NCI-H524 treated with DMSO at 0.1 percent for 48 hours (cell line): ENCODE measurements around the gene STAT5B.
"Not testable (repeated sequence)": the region's sequence is repeated elsewhere in the genome, so short reads cannot be mapped to it uniquely, and the experiment has no call there.

Experiments
- DNase-seq: peaks from one replicate; lab custom pipeline; 2025; lab: John Stamatoyannopoulos, UW

Gene STAT5B

DNA sequence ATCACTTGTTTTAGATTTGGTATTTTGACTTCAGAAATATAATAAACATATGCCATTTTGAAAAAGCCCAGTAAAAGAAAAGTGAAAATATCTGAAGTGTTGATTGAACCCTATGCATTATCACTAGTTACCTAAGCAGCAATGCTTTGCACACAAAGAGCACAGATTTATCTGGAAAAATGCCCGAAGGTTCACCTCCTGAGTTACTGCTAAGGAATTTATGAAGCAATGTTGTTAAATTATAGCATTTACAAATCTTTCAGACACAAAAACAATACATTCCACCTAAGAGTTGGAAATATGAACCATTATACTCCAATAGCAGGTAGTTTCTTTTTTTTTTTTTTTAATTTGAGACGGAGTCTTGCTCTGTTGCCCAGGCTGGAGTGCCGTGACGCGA lies 43.0 kb downstream of the STAT5B start:
- no peak for DNase-seq

DNA sequence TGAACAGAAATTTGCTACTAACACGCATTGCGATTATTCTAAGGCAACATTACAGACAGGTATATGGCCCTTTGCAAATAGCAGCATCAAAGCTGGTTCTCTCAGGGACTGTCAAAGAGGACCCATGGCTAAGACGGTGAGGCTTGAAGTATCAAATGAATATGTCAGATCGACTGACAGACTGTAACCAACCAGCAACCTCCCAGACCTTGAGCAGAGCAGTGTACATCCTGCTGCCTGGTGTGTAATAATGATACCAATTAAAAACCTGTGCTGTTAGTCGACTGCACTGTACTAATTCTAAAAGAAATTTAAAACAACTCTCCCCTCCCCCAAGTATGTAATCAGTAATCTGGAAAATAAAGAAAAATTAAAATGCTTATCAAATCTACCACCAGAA lies 46.0 kb downstream of the STAT5B start:
- DNase-seq = no peak

DNA sequence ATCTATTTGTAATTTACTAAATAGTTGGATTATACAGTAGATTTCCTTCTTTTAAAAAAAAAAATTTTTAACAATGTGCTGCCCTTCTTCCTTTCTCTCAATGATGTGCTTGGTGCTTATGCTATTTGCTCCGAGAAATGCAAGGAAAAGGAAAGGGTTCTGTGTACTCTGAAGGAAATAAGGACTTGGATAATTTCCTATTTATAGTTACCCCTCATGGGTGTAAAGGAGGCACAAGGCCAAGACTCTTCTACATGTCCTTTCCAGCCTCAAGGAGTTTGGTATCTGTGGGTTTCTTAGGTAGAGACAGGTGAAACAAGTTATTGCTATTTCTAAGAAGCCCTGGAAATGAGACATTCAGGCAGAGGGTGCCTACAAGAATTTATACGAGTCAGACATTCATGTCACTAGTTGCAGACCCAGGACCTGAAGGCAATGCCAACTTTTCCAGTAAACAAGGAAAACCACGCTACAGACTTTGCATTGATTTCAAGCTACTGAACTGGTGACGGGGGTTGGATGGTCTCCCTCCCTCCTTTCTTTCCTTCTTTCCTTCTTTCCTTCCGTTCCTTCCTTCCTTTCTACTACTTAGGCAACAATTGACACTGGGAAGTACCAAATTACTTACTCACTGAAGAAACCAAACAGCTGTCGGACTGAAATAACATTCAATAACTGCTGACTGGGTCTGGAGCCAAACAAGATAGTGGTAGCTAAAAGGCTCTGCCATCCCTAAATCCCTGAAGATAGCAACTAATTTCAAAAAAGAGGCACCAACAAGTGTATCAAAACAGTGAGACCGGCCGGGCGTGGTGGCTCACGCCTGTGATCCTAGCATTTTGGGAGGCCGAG lies 48.1 kb downstream of the STAT5B start:
- DNase-seq = no peak

DNA sequence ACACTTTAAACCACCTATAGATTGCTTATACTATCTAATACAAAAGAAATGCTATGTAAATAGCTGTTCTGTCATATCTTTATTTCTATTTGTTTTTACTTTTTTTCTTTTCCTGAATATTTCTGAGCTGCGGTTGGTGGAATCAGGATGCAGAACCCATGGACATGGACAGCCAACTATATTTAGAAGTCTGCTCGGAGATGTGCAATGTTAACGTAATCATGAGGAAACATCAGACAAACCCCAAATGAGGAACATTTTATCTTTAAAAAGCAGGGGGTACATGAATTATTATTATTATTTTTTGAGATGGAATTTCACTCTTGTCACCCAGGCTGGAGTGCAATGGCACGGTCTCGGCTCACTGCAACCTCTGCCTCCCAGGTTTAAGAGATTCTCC lies 50.5 kb downstream of the STAT5B start:
- no peak for DNase-seq

DNA sequence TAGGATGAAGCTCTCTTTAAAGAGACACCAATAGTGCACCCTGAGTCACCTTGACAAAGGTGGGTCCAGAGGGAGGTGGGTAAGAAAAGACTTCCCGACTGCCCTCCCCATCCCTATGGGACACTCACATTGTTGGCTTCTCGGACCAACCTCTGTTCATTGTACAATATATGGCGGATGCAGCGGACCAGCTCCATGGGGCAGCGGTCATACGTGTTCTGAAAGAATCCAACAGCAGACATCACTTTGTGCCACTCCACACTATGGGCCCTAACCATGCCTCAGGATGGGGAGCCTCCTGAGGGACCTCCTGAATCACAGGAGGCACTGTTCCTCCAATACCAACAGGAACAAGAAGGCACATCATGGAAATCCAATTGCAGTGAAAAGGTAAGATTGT lies 51.5 kb downstream of the STAT5B start:
- DNase-seq = no peak

DNA sequence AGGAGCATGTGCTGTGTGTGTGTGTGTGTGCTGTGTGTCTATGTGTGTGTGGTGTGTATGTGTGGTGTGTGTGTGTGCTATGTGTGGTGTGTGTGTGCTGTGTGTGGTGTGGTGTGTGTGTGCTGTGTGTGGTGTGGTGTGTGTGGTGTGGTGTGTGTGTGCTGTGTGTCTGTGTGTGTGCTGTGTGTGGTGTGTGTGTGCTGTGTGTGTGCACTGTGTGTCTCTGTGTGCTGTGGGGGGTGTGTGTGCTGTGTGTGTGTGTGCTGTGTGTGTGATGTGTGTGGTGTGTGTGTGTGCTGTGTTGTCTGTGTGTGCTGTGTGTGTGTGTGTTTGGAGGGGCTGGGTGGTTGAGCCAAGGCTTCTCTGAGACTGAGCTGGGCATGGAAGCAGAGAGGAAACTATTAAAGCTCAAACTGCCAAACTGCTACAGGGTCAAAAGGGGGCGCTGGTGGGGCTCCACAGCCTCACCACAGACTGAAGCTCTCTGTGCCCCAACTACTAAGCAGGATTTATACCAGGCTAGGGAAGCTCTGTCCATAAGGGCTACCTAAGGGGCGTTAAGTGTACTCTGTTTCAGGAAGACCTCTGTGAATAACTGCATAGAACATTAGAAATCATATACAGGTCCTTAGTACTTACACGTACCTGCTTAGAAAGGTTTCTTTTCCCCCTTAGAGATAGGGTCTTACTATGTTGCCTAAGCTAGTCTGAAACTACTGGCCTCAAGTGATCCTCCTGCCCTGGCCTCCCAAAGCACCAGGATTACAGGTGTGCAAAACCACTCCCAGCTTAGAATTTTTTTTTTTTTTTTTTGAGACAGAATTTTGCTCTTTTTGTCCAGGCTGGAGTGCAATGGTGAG lies 54.1 kb downstream of the STAT5B start:
- DNase-seq = peak; percentile 39

DNA sequence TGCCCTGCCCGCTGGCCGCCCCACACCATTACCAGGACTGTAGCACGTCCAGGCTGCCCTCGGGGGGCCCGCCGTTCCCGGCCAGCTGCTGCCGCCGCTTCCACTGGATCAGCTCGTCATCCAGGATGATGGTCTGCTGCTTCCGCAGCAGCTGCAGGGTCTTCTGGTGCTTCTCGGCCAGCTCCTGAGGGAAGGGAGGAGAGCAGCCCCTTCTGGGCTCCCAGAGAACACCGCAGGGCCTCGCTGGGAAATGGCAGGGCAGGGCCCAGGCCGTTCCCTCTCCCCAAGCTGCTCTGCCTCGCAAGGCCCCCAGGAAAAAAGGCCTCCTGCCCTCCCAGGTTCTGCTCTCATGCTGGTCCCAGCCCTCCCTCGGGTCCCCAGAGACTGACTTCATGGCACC lies 56.9 kb downstream of the STAT5B start:
- not testable (repeated sequence) for DNase-seq

DNA sequence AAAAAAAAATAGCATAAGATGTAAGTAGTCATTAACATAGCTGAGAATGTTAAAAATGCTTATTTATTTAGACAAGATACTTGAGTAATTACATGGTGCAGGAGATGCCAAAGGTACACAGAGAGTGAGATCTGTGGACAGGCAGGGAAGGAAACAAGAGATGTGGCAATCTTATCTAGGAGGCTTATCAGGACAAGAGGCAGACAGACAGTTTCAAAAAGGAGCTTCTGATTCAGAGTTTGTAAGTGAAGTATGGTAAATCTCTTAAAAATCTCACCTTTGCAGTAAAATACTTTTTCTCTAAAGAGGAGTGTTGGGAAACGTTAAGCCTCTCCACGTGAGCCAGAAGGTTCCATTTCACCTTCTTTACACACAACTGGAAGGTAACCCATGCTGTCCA lies 62.0 kb downstream of the STAT5B start:
- DNase-seq = no peak

DNA sequence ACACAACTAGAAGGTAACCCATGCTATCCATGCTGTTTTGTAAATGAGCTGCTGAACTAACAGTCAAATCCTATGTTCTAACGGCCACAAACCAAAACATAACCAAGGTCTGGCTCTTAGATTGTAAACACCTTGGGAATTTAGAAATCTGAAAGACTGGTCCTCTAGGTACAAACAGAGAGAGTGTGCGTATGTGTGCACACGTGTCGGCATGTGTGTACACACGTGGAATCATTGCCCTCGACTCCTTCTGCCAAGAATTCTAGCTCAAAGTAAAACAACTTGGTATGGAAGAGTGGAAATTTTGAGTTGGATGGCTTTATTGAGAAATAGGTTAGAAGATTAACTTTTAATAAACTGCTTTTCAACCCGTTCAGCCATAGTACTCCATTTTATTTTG lies 63.8 kb downstream of the STAT5B start:
- no peak for DNase-seq

DNA sequence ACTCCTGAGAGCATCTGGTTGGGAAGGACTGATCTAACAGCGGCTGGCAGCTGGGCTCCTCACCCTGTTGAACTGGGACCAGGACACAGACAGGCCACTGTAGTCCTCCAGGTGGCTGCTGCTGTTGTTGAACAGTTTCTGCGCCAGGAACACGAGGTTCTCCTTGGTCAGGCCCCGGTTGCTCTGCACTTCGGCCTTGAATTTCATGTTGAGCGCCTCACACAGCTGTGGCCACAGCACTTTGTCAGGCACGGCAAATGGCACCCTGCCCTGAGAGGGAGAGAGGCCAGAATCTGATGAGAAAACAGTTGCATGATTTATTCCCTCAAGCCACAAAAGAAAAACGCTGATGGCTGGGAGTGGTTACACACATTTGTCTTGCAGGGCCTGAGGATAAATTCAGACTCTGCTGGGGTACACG lies 64.3 kb downstream of the STAT5B start:
- DNase-seq = not testable (repeated sequence)

DNA sequence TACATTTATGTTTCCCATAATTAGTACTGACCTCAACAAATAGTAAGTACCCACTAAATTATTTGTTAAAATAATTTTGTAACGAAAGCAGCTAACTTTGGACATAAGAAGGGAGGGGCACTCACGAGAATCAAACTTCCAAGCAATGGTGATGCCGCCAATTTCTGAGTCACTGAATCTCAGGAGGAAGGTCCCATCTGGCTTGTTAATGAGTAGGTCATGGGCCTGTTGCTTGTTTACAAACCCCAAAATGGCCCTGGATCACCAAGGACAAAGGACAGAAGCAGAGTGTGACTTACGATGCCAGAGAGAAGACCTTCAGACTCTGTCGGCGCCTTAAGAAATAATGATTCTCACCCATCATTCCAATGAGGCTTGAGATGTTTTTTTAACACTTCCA lies 66.1 kb downstream of the STAT5B start:
- DNase-seq = no peak

DNA sequence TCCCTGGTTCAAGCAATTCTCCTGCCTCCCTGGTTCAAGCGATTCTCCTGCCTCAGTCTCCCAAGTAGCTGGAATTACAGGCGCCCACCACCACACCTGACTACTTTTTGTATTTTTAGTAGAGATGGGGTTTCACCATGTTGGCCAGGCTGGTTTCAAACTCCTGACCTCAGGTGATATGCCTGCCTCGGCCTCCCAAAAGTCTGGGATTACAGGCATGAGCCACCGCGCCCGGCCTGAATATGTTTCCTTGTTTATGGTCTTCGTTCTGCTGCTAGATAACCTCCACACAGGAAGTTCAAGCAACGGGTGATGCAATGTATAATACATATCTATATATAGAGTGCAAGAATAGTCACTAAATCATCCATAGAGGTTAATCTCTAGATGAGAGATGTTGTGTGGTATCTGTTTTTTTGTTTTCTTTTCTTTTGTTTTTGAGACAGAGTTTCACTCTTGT lies 70.0 kb downstream of the STAT5B start:
- DNase-seq = not testable (repeated sequence)

DNA sequence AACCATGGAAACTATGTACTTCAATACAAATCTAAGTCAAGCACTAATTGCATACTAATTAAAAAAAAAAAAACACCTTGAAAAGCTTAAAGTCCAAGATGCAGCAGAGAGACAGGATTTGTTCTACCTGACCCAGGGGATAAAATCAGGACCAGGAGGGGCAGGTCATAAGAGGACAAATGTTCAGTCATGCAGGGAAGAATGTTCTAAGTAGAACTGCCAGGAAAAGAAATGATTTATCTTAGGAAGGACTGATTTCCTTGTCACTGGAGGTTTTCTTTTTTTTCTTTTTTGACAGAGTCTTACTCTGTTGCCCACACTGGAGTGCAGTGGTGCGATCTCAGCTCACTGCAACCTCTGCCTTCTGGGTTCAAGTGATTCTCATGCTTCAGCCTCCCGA lies 72.8 kb downstream of the STAT5B start:
- DNase-seq = no peak

DNA sequence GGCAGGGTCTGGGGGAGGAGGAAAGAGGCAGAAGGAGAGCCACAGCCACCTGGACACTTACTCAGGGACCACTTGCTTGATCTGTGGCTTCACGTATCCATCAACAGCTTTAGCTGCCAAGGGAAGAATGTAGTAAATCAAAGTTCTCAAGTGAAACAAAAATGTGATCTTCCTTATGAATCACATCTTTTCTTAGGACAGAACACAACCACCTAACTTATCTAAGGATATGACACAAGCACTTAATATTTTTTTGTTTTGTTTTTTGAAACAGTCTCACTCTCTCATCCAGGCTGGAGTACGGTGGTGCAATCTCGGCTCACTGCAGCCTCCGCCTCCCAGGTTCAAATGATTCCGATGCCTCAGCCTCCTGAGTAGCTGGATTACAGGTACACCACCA lies 73.5 kb downstream of the STAT5B start:
- DNase-seq = no peak

DNA sequence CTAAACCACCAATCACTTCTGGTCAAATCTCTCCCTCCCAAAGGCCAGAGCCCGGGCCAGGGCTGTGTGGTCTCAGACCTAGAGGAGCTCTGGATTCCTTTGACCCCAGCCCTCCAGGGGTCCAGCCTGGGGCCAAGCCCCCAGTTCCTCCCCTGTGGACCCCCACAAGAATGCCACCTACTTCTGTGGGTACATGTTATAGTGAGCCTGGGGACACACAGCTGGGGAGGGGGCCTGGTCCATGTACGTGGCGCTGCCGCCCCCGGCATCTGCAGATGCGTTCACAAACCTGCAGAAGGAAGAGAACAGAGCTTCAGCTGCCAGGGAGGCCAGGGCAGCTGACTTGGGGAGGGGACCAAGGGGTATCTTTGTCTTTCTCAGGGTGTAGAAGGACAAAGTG lies 74.0 kb downstream of the STAT5B start:
- DNase-seq = no peak

DNA sequence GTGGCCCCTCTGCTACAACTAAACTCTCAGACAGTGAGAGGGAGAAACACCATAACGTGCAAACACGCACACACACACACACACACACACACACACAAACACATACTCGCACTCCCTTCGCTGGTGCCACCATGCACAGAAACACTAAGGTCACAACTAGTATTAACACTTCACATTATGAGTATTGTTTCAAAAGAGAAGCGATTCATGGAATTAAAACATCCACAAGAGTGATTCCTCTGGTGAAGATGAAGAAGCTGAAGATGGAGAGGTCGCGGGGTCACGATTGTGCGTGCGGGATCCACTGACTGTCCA lies 74.8 kb downstream of the STAT5B start:
- no peak for DNase-seq

DNA sequence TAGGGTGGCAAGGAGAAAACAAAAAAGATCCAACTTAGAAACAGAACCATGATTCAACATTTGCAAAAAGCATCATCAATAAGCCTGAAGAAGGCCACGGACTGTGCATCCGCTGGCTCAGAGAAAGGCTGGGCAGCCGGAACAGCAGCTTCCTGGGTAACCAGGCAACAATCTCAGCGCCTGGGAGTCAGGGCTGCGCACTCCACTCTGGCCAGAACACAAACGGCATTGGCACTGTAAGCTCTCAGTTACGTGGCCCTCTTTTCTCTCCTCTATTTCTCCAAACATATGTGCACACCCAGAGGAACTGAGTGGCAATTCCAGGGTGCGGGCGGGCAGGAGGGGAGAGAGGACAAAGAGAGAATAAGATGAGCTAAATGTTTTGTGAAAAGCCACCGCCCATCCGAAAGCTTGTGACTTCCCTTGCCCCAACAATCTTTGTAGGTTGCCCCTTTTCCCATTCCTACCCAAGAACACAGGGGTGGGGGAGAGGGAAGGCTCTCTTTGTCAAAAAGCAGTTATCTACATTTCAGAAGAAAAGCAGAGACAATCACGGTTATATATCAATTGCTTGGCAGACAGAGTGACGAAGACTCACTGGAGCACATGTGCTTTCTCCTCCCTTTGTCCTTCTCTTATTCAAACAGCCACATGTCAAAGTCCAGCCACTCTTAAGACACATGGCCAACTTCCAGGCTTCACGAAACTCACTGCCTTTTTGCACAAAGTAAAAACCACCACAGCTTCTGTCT lies 75.3 kb downstream of the STAT5B start:
- DNase-seq = no peak

DNA sequence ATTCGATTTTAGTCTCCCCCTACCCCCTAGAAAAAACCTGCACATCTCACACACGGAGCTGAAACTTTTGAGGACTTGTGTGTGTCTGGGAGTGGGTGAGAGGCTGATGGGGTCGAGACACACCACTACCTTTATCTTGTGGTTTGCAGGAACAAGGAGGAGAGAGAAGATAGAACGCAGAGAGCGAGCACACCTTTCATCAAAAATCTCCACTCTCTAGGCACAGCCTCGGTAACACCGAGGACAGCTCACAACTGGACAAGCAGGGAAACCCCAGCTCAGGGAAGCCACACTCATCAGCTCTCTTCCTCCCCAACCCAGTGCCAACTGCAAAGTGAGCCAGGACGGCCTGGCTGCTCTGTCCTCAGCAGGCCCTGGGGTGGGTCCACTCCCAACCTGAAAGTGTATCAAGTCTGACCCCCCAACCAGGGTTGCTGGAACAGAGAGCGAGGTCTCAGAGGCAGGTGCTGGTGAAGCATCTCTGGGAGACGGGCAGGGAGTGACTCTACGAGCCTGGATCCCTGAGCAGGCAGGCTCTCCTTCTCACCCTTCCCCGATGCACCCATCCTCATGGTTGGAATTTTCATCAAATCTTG lies 76.7 kb downstream of the STAT5B start:
- DNase-seq = no peak

DNA sequence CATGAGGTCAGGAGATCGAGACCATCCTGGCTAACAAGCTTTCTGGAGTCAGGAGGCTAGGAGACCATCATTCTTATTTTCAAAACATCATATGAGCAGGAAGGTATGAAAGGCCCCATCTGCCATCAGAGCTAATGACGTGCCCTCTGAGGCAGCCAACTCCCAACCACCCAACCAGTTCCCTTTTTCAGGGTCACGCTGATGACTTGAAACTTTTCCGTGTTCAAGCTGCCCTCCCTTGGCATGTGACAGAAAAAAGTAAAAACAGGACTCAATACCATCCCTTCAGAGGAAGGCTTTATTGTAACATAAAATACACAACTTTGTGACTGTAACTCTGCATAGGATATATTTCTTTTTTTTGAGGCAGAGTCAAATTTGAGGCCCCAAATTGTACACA lies 77.3 kb downstream of the STAT5B start:
- no peak for DNase-seq

DNA sequence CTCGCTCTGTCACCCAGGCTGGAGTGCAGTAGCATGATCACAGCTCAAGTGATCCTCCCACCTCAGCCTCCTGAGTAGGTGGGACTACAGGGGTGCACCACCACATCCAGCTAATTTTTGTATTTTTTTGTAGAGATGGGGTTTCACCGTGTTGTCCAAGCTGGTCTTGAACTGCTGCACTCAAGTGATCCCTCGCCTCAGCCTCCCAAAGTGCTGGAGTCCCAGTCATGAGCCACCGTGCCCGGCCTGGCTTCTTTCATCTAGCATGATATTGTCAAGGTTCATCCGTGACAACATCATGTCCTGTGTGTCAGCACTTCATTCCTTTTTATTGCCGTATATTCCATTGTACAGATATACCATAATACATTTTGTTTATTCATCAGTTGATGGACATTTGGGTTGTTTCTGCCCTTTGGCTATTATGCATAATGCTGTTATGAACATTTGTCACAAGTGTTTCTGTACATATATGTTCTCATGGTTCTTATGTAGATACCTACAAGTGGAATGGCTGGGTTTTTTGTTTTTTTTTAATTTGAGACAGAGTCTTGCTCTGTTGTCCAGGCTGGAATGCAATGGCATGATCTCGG lies 78.5 kb downstream of the STAT5B start:
- no peak for DNase-seq

DNA sequence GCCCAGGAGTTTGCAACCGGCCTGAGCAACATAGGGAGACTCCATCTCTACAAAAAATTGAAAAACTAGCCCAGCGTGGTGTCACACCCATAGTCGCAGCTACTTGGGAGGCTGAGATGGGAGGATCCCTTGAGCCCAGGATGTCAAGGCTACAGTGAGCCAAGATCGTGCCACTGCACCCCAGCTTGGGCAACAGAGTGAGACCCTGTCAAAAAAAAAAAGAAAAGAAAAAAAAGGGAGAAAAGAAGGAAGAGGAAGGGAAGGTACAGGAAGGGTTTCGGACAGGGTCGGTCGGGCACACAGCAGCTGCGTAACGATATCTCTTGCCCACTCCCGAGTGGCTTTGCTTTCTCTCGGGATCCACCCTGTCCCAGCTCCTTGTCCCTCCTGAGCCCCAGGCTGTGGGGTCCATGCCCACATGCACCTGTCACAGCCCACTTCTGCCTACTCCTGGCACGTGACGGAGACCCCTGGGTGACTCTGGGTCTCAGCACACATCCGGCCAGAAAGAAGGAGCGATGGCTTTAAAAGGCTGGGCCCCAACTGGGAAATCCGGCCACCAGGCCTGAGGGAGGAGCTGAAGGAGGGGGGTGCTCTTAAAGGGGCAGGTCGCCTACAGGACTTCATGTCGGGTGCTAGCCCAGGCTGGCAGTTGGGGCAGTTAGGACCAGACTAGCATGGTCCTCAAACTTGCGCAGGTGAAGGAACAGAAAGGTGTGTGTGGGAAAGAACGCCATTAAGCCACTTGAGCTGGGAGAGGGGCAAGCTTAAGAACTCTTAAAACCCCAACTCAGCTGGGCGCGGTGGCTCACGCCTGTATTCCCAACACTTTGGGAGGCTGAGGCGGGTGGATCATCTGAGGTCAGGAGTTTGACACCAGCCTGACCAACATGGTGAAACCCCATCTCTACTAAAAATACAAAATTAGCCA lies 82.0 kb downstream of the STAT5B start, which contains the start of gene GHDC:
TSS of gene GHDC (minus strand) at position 526 of the 931 bp plus-strand sequence. CDS start 913 bp downstream, outside the sequence.
- peak; percentile 64 for DNase-seq
